ENCODE results near the gene C1orf232. TPM values are rescaled to one million over a fixed set of nuclear protein-coding genes. Genes with fewer than 3 reads are reported as not detected.

The C1orf232 gene
- total and polyA plus RNA-seq, 8 donors, result not detected

DNA sequence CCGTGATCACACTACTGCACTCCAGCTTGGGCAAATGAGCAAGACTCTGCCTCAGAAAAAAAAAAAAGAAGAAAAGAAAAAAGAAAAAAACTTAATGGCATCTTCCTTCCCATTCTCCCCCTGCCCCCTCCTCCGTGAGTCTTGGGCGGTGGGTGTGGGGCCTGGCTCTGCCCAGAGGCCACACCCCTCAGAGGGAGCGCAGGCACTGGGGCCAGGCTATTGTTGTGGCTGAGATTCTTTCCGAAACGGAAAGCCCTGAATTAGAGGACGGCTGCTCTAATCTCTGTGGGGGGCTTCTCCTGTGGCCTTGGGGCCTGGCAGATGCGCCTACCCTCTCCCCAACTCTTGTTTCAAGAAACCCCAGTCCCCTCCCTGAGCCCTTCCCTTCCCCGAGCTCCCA is 14.0 kb downstream of the C1orf232 start:
- intact Hi-C loops (cut with DNase I), result no loop called here
- Histone ChIP-seq H3K27ac (peak overlapping the region in 1 of 2 donors; percentile 70), H3K9me3 (no peaks in the 10 kb centered on the region), H3K27me3 (peaks cover 0 to 33% of the 10 kb centered on the region in 2 donors), H3K4me3 (no peak overlapping the region), H3K4me1 (peaks cover 0 to 13% of the 10 kb centered on the region in 2 donors), H3K36me3 (no peaks in the 10 kb centered on the region)
- no peak for DNase-seq
- ATAC-seq, result peak; percentile 31
- TF ChIP-seq, protein P1, sequence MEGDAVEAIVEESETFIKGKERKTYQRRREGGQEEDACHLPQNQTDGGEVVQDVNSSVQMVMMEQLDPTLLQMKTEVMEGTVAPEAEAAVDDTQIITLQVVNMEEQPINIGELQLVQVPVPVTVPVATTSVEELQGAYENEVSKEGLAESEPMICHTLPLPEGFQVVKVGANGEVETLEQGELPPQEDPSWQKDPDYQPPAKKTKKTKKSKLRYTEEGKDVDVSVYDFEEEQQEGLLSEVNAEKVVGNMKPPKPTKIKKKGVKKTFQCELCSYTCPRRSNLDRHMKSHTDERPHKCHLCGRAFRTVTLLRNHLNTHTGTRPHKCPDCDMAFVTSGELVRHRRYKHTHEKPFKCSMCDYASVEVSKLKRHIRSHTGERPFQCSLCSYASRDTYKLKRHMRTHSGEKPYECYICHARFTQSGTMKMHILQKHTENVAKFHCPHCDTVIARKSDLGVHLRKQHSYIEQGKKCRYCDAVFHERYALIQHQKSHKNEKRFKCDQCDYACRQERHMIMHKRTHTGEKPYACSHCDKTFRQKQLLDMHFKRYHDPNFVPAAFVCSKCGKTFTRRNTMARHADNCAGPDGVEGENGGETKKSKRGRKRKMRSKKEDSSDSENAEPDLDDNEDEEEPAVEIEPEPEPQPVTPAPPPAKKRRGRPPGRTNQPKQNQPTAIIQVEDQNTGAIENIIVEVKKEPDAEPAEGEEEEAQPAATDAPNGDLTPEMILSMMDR (IDR thresholded peaks at IDR 0.05), result no peak

DNA sequence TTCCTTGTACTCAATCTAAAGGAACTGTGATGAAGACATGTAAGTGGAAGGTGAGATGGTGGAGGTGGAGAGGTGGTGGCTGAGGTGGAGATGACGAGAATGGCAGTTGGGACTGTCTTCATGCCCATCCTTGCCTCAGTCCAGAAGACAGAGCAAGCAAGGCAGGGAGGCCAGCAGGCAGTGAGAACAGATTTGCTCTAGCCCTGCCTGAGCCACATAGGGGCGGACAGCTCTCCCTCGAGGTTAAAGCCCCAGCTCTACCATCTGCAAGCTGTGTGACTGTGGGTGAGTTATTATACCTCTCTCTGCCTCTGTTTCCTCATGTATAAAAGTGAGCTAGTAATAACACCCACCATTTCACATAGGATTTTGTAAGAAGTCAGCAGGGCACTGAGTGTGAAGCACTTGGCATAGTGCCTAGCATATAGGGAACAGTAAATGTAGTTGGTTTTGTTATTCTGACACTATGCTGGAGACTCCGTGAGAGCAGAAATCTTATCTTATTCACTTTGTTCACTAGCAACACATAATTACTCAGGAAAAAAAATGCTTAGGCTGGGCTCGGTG is 14.7 kb downstream of the C1orf232 start:
- Histone ChIP-seq H3K4me1 (peaks cover 0 to 13% of the 10 kb centered on the region in 2 donors), H3K27ac (no peak overlapping the region), H3K36me3 (no peaks in the 10 kb centered on the region), H3K4me3 (no peak overlapping the region), H3K9me3 (no peaks in the 10 kb centered on the region), H3K27me3 (peaks cover 0 to 29% of the 10 kb centered on the region in 2 donors)
- peak; percentile 12 for ATAC-seq
- TF ChIP-seq, protein P1 (IDR thresholded peaks at IDR 0.05), result no peak
- intact Hi-C loops (cut with DNase I), result no loop called here
- DNase-seq, result no peak

DNA sequence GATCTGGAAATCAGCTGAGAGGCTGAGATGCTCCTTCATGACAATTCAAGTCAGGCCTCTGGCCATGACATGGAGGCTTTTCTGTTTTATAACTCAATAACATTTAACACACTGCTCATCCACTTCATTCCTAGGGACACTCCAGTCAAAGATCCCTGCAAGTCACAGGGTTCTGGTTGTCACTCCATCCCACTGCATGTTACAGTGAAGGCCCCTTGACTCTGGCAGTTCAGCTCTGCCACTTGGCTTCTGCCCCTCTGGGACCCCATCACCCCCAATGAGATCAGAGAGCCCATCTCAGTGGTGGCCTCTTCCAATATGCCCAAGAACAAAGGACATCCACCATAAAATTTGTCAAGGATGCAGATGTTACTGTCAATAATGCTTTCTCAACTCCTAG is 19.9 kb downstream of the C1orf232 start:
- ATAC-seq, result no peak
- Histone ChIP-seq H3K9me3 (no peaks in the 10 kb centered on the region), H3K4me1 (peaks cover 0 to 11% of the 10 kb centered on the region in 2 donors), H3K4me3 (no peak overlapping the region), H3K27me3 (no peaks in the 10 kb centered on the region), H3K36me3 (no peaks in the 10 kb centered on the region), H3K27ac (no peak overlapping the region)
- TF ChIP-seq, protein P1 (IDR thresholded peaks at IDR 0.05), result no peak
- no peak for DNase-seq
- intact Hi-C loops (cut with DNase I), result loop anchor here in 1 of 2 donors (5.0 kb wide), 1 partner anchor 47 kb away; no protein-coding TSS in a partner anchor

DNA sequence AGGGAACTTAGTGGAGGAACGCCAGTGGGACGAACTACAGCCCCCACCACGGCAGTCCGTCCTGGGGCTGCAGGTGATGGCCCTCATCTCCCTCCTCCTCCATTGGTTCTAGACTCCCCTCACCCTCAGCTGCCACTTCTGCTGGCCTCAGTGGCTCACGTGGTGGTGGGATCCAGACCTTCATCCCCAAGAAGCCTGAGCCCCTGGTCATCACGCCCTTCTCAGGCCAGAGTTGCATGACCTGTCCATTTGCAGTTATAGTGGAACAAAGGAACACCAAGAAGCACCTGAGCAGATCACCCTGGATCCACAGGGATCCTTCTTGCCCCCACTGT is 22.8 kb downstream of the C1orf232 start:
- Histone ChIP-seq H3K27ac (no peak overlapping the region), H3K36me3 (no peaks in the 10 kb centered on the region), H3K27me3 (no peaks in the 10 kb centered on the region), H3K4me1 (peaks cover 0 to 10% of the 10 kb centered on the region in 2 donors), H3K4me3 (no peak overlapping the region), H3K9me3 (no peaks in the 10 kb centered on the region)
- TF ChIP-seq, protein P1 (IDR thresholded peaks at IDR 0.05), result no peak
- no peak for DNase-seq
- ATAC-seq, result no peak
- intact Hi-C loops (cut with DNase I), result loop anchor here in 1 of 2 donors (5.0 kb wide), 1 partner anchor 44 kb away; no protein-coding TSS in a partner anchor

DNA sequence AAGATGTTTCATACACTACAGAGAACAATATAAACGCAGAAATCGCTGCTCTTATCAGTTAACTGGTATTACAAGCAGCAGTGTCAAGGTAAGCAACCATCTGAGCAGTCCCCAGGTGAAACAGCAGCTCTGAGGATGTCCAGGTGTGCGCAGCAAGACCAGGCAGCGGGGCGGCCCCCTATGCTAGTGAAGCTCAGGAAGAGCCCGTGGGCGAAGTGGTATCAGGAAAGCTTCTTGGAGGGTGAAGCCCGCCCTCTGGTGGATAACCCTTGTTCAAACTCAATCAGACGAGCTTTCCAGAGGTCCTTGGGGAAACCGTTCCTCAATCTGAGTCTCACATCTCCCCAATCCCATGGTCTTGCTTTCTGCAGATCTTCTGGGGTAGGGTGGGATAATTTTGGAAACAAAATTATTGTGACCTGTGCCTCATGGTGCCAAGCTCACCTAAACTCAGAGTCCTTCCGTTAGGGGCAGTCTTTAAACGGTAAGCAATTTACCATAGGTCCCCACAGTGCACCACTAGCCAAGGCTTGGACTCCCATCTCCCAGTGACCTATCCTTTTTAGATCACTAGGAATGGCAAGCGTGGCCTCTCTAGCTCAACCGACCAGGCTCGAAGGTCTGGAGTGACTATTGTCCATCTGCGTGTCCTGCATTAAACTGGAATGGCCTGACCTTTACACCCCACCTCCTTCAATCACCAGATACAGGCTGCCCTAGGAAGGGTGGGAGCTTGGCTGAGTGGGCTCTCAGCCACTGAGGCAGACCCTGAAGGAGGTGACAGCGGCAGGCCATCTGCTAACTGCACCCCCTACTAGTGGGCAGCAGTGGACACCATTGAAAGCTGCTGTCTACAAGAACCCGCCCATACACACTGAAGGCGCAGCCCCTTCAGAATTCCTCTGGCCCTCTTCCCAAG is 23.5 kb downstream of the C1orf232 start:
- TF ChIP-seq, protein P1 (IDR thresholded peaks at IDR 0.05), result peak; percentile 81 to 86
- Histone ChIP-seq H3K27me3 (no peaks in the 10 kb centered on the region), H3K27ac (no peak overlapping the region), H3K9me3 (no peaks in the 10 kb centered on the region), H3K4me1 (peaks cover 0 to 10% of the 10 kb centered on the region in 2 donors), H3K4me3 (no peak overlapping the region), H3K36me3 (no peaks in the 10 kb centered on the region)
- intact Hi-C loops (cut with DNase I), result loop anchor here in 1 of 2 donors (5.0 kb wide), 1 partner anchor 43 kb away; no protein-coding TSS in a partner anchor
- ATAC-seq, result peak; percentile 97
- peak in 3 of 4 donors; percentile 76 to 85 (median 81) for DNase-seq

All from left lung (tissue), 10 donors.